NCI-H82 (cell line): ENCODE measurements around the gene NANOG.
A peak's percentile ranks its signal among the peaks of the same experiment; 100 is the strongest.
"Not testable (repeated sequence)": the region's sequence is repeated elsewhere in the genome, so short reads cannot be mapped to it uniquely, and the experiment has no call there.

ENCODE experiments used
- DNase-seq: peaks from one replicate; lab custom pipeline; 2025; lab: John Stamatoyannopoulos, UW

Gene NANOG

GRCh38 chr12:7801460-7801859 is 12.3 kb downstream of the NANOG start:
- DNase-seq, result no peak

DNA sequence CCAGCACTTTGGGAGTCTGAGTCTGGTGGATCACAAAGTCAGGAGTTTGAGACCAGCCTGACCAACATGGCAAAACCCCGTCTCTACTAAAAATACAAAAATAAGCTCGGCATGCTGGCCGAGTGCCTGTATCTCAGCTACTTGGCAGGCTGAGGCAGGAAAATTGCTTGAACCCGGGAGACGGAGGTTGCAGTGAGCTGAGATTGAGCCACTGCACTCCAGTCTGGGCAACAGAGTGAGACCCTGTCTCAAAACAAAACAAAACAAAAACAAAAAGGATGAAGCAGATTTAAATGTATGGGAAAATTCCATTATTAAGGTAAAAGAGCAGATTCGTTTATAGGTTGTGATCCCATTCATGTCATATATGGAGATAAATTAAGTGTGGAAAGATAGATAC is 17.1 kb downstream of the NANOG start:
- DNase-seq, result not testable (repeated sequence)

- DNase-seq, result peak; percentile 80
Measured at GRCh38 chr12:7806863-7807487, 17.8 kb downstream of the NANOG start.

- DNase-seq, result not testable (repeated sequence)
Measured at GRCh38 chr12:7825754-7826153, 36.6 kb downstream of the NANOG start.

DNA sequence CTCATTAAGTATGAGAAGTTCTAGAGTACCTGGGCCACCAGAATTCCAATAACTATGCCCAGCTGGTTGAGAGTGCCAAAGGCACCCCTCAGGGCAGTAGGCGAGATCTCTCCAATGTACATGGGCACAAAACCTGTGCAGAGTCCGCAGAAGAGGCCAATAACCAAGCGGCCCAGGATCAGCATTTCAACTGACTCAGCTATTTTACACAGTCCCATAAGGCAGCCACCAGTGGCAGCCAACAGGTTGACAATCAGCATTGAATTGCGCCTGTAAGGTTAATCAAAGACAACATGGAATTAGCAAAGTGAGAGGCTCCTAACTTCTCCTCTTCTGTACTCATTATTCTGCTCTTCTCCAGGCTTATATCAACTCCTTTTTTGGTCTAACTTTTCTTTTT is 40.5 kb downstream of the NANOG start:
- not testable (repeated sequence) for DNase-seq

DNA sequence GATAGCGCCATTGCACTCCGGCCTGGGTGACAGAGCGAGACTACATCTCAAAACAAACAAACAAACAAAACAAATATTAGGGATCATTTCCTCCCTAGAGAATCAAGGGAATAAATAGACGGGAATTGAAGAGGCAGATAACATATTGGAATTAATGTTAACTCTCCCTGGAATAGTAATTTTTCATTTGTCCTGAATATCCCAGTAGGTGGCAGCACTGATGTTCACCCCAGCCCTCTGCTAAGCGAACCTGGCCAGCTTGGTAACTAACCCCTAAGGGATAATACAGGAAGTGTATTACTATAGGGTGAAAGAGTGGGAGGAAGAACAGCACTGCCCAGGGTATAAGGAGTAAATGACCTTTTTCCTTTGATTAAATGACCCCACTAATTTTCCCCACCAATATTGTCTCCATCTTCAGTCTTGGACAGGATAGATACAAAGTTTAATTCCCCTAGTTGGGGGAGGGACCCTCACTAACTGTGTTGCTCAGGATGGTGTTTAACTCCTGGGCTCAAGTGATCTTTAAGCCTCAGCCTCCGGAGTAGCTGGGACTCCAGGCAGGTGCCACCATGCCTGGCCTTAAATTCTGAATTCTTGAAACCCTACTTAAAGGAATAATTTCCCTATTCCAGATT is 43.0 kb downstream of the NANOG start:
- peak; percentile 71 for DNase-seq

DNA sequence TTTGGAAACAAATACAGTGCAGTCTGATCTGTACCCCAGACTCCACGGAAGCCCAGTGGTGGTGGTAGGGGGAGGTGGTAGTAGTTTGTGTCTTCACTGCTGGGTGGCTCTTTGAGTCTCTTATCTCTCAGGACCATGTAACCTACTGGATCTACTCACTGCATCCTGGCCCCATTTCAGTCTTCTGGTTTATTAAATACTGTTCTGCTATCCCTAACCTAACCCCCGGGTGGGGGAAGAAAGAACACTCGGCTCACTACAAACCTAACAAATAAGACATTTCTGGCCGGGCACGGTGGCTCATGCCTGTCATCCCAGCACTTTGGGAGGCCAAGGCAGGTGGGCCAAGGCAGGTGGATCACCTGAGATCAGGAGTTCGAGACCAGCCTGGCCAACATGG is 44.0 kb downstream of the NANOG start:
- not testable (repeated sequence) for DNase-seq

GRCh38 chr12:7833831-7834230 is 44.6 kb downstream of the NANOG start:
- DNase-seq, result no peak

DNA sequence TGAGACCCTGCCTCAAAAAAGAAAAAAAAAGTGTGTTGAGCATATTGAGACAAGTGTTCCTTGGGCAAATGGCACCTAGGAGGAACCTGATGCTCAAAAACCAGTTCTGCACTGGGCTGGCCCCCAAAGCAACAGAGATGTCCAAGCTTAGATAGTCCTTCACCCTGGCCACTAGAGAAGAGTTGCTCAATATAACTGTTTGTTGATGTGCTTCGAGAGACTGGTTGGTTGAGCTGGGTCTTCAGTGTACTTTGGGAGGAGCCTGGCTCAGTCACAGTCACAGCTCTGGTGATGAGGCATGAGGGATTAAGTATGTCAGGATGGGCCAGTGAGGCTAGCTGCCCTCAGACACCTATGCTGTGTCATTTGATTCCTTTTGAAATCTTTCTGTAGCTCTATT is 45.5 kb downstream of the NANOG start:
- DNase-seq, result no peak

DNA sequence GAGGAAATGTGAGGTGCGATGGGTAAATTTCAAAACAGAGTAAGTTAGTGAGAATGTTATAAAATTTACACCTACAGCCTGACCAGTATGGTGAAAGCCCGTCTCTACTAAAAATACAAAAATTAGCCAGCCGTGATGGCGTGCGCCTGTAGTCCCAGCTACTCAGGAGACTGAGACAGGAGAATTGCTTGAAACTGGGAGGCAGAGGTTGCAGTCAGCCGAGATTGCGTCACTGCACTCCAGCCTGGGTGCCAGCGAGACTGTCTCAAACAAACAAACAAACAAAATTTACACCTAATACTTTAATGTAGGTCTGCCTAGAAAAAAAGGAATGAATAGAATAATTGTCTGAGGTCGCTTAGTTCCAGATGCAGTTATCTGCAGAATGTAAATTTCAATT is 45.9 kb downstream of the NANOG start:
- no peak for DNase-seq

DNA sequence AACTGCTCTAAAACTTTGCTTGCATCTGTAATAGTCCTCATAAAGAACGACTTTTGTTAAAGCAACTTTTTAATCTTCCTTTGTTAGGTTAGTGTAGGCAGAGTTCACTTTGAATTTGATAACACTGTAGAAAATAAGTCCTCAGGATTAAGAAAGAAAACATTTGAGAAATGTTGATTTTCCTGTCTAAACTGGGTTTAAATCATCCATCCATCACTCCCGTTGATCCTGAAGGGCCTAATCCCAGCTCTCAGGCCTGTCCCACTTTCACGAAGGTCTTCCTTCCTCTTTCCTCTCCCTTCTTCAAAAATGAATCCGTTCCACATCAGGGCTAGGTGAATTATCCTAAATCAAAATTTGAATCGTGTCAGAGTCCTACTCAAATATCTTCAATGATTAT is 46.6 kb downstream of the NANOG start:
- DNase-seq, result no peak

- no peak for DNase-seq
Measured at GRCh38 chr12:7837366-7837765, 48.2 kb downstream of the NANOG start.

GRCh38 chr12:7839226-7839625 is 50.0 kb downstream of the NANOG start:
- DNase-seq, result peak; percentile 4

GRCh38 chr12:7839848-7840247 is 50.6 kb downstream of the NANOG start:
- not testable (repeated sequence) for DNase-seq

DNA sequence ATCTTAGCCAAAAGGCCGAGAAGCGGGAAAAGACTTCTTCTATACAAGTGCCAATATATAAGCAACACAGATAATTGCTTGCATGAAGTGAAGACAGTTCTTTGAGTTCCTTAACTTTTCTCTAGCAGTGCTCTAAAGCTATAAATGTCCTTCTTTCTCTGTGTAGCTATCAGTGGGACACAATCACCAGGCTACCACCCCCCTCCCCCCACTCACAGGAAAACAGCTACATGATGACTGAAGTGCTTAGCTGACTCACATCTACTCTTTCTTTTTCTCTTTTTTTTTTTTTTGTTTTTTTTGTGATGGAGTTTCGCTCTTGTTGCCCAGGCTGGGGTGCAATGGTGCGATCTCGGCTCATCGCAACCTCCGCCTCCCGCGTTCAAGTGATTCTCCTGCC is 53.2 kb downstream of the NANOG start:
- DNase-seq, result not testable (repeated sequence)

DNA sequence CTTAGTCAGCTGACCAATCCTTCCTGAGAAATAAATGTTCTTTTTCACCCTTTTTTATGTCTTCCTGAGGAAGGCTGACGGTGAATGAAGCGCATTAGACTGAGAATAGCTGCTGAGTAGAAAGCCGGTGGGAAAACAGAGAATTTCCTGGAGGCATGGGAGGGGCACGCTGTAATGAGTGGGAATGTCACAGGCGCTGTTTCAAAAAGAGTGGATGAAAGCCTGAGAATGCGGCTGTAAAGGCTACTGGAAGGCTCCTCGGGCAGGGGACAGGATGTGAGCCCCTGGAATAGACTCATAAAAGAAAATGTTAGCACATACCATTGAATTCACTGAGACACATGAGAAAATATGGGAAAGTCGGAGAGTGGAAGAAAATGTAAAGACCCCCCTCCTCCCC is 53.9 kb downstream of the NANOG start:
- DNase-seq, result not testable (repeated sequence)

GRCh38 chr12:7843583-7843982 is 54.4 kb downstream of the NANOG start:
- not testable (repeated sequence) for DNase-seq

DNA sequence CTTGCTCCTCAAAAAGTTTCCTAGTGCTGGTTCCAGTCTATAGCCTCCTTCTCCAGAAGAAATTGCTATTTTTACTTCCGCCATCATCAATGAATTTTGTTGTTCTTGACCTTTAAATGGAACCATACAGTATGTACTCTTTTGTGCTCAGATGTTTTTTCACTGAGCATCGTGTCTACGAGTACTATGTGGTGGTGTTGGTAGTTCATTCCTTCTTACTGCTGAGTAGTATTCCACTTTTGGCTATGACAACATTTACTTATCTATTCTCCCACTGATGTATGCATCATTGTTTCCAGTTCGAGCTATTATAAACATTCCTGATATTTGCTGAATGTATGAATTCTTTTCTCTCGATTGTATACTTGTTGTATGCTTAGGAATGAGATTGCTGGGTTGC is 54.9 kb downstream of the NANOG start:
- DNase-seq, result no peak

DNA sequence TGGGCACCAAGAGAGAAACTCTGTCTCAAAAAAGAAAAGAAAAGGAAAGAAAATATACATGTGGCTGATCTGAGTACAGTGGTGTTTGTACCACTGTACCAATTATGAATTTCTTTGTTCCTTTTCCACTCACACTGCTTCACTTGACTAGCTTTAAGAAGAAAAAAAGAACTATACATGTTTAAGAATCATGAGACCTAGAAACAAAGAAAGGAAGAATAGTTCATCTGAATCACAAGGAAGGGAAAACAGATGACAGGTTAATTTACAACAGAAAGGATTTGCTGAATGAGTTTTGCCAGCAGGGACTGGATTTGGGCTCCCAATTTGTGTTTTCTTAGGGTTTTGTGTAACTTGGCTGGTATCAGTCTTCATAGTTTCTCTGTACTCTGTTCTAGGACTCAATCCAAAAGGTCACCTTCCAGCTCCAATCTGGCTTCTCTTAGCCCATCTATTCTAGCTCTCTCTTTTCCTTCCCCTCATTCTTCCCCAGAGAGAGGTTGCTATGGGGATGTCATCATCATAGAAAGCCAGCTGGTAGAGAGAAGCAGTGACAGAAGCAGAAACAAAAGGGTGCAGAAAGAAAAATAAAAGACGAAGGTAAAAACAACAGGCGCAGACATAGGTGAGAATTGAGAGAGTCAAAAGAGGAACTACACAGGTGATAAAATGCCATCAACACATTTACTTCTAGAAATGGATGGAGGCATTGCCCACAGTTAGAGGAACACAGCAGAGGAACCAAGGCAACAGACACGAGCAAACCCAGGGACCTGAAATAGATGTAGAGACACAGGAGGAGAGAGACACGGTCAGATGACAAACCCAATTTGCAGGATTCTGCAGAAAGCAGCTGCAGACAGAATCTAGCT is 58.3 kb downstream of the NANOG start:
- not testable (repeated sequence) for DNase-seq

DNA sequence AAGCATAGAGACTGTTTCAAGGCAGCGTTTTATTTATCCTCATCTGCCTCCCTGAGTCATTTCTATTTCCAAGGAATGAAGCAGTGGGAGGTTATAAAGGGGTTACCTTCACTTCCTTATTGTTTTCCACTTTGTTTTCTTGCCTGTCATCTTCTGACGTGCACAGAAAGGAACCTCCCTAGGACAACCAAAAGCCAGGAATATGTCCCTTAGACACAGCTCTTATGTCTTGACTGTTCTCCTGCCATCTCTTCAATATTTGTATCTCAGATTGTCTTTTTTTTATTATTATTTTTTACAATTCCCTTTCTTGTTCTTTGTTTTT is 58.9 kb downstream of the NANOG start:
- not testable (repeated sequence) for DNase-seq
